NT2/D1 (cell line): Measurements from ENCODE around the gene XPNPEP2.

ENCODE experiments used
- DNase-seq: peaks from one replicate; pipeline ENCODE4 v3.0.0-alpha.2; 2011; ENCODE audit warnings: low read depth, low spot score
- H3K27me3 ChIP-seq: 2 replicates; pipeline ENCODE4 v1.6.0; 2011; ENCODE audit warnings: mild to moderate bottlenecking; ENCODE audit not compliant: insufficient read length, insufficient read depth
- H3K36me3 ChIP-seq: 2 replicates; pipeline ENCODE4 v1.6.1; 2011; ENCODE audit warnings: mild to moderate bottlenecking, low read length, mixed read lengths; ENCODE audit not compliant: insufficient read depth, insufficient read length
- H3K4me1 ChIP-seq: 2 replicates; pipeline ENCODE4 v1.5.1; 2011; ENCODE audit not compliant: insufficient read depth, insufficient read length
- H3K4me3 ChIP-seq: 2 replicates; pipeline ENCODE4 v1.5.1; 2011; ENCODE audit warnings: low read depth; ENCODE audit not compliant: insufficient read length
- H3K9ac ChIP-seq: 2 replicates; pipeline ENCODE4 v1.6.0; 2011; ENCODE audit warnings: low read depth; ENCODE audit not compliant: insufficient read length
- H3K9me3 ChIP-seq: 2 replicates; pipeline ENCODE4 v1.5.1; 2011; ENCODE audit warnings: mild to moderate bottlenecking, low read length; ENCODE audit not compliant: insufficient read depth
- SUZ12 ChIP-seq: IDR thresholded peaks from 2 replicates; pipeline ENCODE4 v1.6.1; 2011; ENCODE audit not compliant: insufficient read length, insufficient read depth; ENCODE audit errors: extremely low read depth
- YY1 ChIP-seq: IDR thresholded peaks from 2 replicates; pipeline ENCODE4 v1.6.1; 2011; ENCODE audit not compliant: insufficient read length, insufficient read depth
- ZNF274 ChIP-seq: IDR thresholded peaks from 2 replicates; pipeline ENCODE4 v1.6.1; 2011; ENCODE audit warnings: mild to moderate bottlenecking, low read depth, low read length

Gene XPNPEP2

DNA sequence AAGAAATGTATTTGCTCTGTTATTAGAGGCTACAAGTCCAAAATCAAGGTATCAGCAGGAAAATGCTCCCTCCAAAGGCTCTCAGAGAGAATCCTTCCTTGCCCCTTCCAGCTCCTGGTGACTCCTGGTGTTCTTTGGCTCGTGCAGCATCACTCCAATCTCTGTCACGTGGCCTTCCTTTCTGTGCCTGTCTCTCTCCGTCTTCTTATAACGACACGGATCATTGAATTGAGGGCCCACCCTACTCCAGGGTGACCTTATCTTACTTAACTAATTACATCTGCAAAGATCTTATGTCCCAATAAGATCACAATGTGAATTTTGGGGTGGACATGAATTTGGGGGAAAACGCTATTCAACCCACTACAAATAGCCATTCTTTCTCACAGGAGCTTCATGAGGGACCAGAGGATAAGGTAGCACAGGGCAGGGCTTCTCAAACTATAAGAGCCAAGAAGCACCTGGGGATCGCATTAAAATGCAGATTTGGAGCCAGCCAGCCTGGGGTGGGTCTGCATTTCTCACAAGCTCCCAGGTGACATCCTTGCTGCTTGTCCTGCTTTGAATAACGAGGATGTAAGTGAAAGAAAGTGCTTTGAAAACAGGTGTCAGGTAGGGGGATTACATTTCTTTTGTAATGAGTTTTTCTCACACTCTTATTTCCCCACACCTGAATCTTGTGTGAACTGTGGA is 42.2 kb upstream of the XPNPEP2 start:
- Histone ChIP-seq H3K4me1 (no peaks in the 10 kb centered on the region), H3K27me3 (no peaks in the 10 kb centered on the region), H3K9ac (no peak overlapping the region), H3K9me3 (no peaks in the 10 kb centered on the region), H3K4me3 (no peak overlapping the region), H3K36me3 (no peaks in the 10 kb centered on the region)
- TF ChIP-seq YY1 (no peak), ZNF274 (no peak), SUZ12 (no peak)
- DNase-seq = no peak

DNA sequence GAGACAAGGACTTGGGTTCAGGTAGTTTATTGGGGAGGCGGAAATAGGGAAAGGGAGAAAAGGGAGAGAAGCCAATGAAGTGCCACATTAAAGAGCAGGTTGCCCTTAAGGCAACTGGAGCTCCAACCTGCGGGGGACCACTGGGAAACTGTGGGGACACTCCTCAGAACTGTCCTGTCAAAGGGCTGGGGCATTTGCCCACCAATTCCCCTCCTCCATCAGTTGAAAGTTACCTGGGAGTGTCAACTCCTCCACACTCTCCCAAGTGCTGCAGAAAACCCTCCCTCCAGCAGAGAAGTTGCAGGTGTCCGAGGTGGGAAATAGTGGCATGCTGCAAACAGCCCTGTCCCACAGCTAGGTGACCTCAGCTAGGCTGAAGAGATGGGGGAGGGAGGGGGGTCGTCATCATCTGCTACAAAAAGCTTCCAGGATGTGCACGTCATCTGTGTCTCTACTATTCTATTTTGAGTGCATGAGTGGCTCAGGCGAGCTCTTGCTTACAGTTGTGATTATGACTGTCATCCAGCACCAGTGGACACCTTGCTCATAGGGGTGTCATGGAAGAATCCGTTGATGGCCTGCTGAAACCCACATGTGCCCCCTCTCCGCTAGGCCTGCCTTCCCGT is 41.5 kb upstream of the XPNPEP2 start:
- Histone ChIP-seq H3K9ac (no peak overlapping the region), H3K4me3 (no peak overlapping the region), H3K9me3 (no peaks in the 10 kb centered on the region), H3K36me3 (no peaks in the 10 kb centered on the region), H3K27me3 (no peaks in the 10 kb centered on the region), H3K4me1 (no peaks in the 10 kb centered on the region)
- no peak for DNase-seq
- TF ChIP-seq SUZ12 (no peak), ZNF274 (no peak), YY1 (no peak)

DNA sequence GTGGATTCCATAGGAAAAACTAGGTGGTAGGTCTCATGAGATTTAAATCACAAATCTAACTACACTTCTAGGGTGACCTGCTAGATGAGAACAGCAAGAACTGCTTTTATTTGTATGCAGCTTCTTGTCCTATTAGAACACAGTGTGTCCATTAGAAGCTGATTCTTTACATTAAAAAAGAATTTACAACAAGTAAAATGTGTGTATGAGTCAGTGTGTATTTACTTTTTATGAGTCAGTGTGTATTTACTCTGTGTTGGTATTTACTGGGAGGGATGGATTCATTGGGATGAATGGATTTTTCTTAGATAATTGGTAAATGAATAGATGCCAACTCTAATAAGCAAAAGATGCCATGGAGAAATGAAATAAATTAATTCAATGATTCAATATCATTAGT is 40.6 kb upstream of the XPNPEP2 start:
- DNase-seq = no peak
- H3K27me3 ChIP-seq = no peaks in the 10 kb centered on the region
- H3K4me3 ChIP-seq = no peak overlapping the region
- H3K36me3 ChIP-seq = no peaks in the 10 kb centered on the region
- H3K9ac ChIP-seq = no peak overlapping the region
- no peaks in the 10 kb centered on the region for H3K4me1 ChIP-seq
- TF ChIP-seq SUZ12 (no peak), ZNF274 (no peak), YY1 (no peak)
- no peaks in the 10 kb centered on the region for H3K9me3 ChIP-seq

DNA sequence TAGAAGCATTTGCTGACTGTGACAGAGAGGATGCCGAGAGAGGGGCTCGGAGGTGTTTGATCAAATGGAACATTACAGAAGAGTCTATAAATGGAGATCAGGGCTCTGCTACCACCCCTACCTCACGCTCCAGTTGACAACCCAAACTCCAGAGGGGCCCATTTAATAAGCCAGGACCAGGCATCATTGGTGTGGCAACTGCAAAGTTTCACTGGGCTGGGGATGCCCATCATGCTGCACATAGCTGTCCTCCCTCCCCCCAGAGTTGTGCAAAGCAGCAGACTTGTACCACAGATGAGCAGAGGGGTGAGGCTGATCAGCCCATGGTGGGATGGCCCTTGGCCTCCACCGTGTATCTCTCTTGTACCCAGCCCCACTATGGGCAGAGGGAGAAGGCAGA is 38.2 kb upstream of the XPNPEP2 start:
- H3K4me1 ChIP-seq = no peaks in the 10 kb centered on the region
- no peaks in the 10 kb centered on the region for H3K9me3 ChIP-seq
- no peaks in the 10 kb centered on the region for H3K27me3 ChIP-seq
- TF ChIP-seq SUZ12 (no peak), YY1 (no peak), ZNF274 (no peak)
- DNase-seq = no peak
- H3K9ac ChIP-seq = no peak overlapping the region
- H3K36me3 ChIP-seq = no peaks in the 10 kb centered on the region
- H3K4me3 ChIP-seq = no peak overlapping the region

DNA sequence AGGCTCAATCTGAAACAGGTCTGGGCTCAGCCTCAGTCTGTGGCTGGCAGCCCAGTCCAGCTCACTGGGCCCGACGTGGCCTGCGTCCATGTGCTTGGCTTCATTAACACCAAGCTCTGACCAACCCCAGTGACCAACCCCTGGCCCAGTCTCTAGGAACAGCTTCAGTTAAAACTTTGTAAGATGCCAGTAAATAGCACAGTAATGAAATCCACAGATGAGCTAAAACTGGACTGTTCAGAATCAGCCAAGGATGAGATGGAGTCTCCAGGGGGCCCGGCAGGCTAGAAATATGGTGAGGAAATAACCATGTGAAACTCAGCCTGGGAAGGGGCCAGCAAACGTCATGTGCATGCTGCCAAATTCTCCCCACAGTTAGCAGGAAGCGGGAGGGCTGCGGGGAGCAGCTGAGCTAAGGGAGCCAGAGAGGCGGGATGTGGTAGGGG is 37.1 kb upstream of the XPNPEP2 start:
- DNase-seq = no peak
- no peak overlapping the region for H3K9ac ChIP-seq
- no peak overlapping the region for H3K4me3 ChIP-seq
- no peak for TF ChIP-seq YY1
- no peak for TF ChIP-seq SUZ12
- no peaks in the 10 kb centered on the region for H3K9me3 ChIP-seq
- H3K36me3 ChIP-seq = no peaks in the 10 kb centered on the region
- H3K4me1 ChIP-seq = no peaks in the 10 kb centered on the region
- no peaks in the 10 kb centered on the region for H3K27me3 ChIP-seq

DNA sequence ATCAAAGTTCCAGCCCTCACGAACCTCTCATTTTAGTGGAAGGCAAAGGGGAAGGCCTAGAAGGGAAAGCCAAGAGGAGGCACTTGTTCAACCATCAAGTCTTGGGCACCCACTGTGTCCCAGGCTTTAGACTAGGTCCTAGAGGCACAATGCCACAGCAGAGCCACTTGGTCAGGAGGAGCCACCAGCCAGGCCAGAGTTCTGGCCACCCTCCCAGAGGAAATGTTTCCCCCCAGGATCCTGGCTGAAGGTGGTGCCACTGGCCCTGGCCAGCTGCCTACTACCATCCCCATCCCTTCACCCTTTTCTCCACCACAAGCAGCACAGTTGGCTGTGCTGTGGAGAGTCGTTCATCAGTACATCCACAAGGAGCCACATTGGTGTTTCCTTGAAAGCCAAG is 34.3 kb upstream of the XPNPEP2 start:
- Histone ChIP-seq H3K9ac (no peak overlapping the region), H3K4me1 (no peaks in the 10 kb centered on the region), H3K4me3 (no peak overlapping the region), H3K9me3 (no peaks in the 10 kb centered on the region), H3K27me3 (no peaks in the 10 kb centered on the region), H3K36me3 (no peaks in the 10 kb centered on the region)
- TF ChIP-seq ZNF274 = no peak
- no peak for TF ChIP-seq SUZ12
- no peak for TF ChIP-seq YY1
- no peak for DNase-seq

DNA sequence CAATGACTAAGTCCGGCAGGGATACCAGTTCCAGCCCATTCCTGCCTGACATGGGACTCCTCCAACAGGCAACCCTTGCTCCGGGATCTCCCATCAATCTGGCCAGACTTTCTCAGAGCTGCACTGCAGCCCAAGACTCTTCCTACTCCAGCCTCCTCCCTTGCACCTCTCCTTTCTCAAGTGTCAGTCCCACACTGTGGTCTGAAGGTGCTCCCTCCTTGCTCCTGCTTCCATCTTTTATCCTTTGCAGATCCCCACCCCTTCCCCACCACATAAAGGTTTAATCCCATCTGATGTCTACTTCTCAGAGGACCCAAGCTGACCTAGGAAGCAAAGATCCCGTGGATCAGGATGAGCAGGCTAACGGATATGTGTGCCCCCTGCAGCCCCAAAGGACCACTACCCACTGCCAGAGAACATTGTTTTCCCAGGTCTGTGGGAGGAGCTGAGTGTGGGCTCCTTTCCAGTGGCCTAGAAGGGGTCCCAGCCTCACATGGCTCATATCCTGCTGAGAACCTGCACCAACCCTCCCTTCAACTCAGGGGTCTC is 33.3 kb upstream of the XPNPEP2 start:
- no peaks in the 10 kb centered on the region for H3K4me1 ChIP-seq
- H3K27me3 ChIP-seq = no peaks in the 10 kb centered on the region
- no peak for DNase-seq
- H3K36me3 ChIP-seq = no peaks in the 10 kb centered on the region
- H3K4me3 ChIP-seq = no peak overlapping the region
- no peak overlapping the region for H3K9ac ChIP-seq
- TF ChIP-seq YY1 = no peak
- no peak for TF ChIP-seq SUZ12
- TF ChIP-seq ZNF274 = no peak
- no peaks in the 10 kb centered on the region for H3K9me3 ChIP-seq

DNA sequence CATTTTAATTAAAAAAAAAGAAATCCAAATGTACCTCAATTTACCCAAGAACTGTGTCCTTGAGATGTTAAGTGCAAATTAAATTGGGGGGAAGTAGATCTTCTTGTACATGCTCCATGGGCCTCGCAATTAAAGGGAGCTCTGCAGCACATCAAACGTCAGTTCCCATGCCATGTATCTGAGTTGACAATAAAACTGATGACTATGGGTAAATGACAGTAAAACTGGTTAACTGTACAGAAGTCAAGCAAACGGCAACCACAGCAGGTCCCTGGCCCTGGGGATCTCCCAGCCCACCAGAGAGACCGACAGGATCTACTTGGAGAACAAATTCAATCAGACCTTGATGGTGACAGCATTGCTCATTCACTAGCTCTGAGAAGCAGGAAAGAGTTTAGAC is 32.8 kb upstream of the XPNPEP2 start:
- no peak for DNase-seq
- H3K9me3 ChIP-seq = no peaks in the 10 kb centered on the region
- no peaks in the 10 kb centered on the region for H3K4me1 ChIP-seq
- TF ChIP-seq SUZ12 (no peak), ZNF274 (no peak), YY1 (no peak)
- H3K9ac ChIP-seq = no peak overlapping the region
- no peaks in the 10 kb centered on the region for H3K36me3 ChIP-seq
- no peak overlapping the region for H3K4me3 ChIP-seq
- no peaks in the 10 kb centered on the region for H3K27me3 ChIP-seq
